Measurements from ENCODE around the gene NOP53.

Gene NOP53

DNA sequence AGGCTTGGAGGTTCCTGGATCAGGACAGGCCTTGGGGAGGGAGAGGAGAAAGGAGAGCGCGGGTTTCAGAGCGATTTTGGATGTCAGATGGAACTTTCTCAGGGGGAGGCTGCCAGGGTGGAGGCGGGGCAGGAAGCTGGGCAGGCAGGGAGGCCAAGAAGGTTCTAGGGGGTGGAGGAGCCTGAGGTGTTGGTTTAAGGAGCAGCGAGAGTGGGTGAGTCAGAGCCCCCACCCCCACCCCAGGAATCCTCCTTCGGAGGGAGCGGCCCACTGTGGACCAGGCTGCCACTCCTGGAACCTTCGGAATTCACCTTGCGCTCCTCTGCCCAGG lies 15.9 kb upstream of the NOP53 start (continued):
- TF ChIP-seq, protein P1, sequence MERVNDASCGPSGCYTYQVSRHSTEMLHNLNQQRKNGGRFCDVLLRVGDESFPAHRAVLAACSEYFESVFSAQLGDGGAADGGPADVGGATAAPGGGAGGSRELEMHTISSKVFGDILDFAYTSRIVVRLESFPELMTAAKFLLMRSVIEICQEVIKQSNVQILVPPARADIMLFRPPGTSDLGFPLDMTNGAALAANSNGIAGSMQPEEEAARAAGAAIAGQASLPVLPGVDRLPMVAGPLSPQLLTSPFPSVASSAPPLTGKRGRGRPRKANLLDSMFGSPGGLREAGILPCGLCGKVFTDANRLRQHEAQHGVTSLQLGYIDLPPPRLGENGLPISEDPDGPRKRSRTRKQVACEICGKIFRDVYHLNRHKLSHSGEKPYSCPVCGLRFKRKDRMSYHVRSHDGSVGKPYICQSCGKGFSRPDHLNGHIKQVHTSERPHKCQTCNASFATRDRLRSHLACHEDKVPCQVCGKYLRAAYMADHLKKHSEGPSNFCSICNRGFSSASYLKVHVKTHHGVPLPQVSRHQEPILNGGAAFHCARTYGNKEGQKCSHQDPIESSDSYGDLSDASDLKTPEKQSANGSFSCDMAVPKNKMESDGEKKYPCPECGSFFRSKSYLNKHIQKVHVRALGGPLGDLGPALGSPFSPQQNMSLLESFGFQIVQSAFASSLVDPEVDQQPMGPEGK (tag by site-specific recombination; IDR thresholded peaks at IDR 0.05) = peak; percentile 62; the same call in 1 of the 2 replicates
- TF ChIP-seq ZNF211 (tag by site-specific recombination; IDR thresholded peaks at IDR 0.05; ENCODE audit: low read depth) = no peak
- TF ChIP-seq SP7 (tag by site-specific recombination; IDR thresholded peaks at IDR 0.05) = peak; percentile 82
- no peak for TF ChIP-seq ZNF843 (tag by site-specific recombination; IDR thresholded peaks at IDR 0.05)
- TF ChIP-seq ZNF292 (tag by site-specific recombination; IDR thresholded peaks at IDR 0.05; ENCODE audit: borderline replicate concordance, low read depth) = no peak
- peak; percentile 44; the same call in 1 of the 2 replicates for TF ChIP-seq ZBTB21 (tag by site-specific recombination; IDR thresholded peaks at IDR 0.05)
- TF ChIP-seq MYNN (tag by site-specific recombination; IDR thresholded peaks at IDR 0.05; ENCODE audit: borderline replicate concordance) = no peak
- no peak for TF ChIP-seq ELK4 (IDR thresholded peaks at IDR 0.05; ENCODE audit: borderline replicate concordance, low read depth, low read length)
- TF ChIP-seq ZNF133 (tag by site-specific recombination; IDR thresholded peaks at IDR 0.05) = no peak
- TF ChIP-seq ZNF248 (tag by site-specific recombination; IDR thresholded peaks at IDR 0.05) = no peak
- peak; percentile 45; the same call in 1 of the 2 replicates for TF ChIP-seq KLF1 (tag by site-specific recombination; IDR thresholded peaks at IDR 0.05)
- TF ChIP-seq ZNF366 (tag by site-specific recombination; conservative IDR thresholded peaks at IDR 0.05) = no peak
- TF ChIP-seq ZNF514 (tag by site-specific recombination; IDR thresholded peaks at IDR 0.05) = no peak
- TF ChIP-seq IKZF3 (tag by site-specific recombination; IDR thresholded peaks at IDR 0.05) = no peak; the same call in 1 of the 2 replicates
- TF ChIP-seq ZNF335 (tag by site-specific recombination; conservative IDR thresholded peaks at IDR 0.05) = no peak
- TF ChIP-seq ZNF174 (tag by site-specific recombination; IDR thresholded peaks at IDR 0.05) = no peak
- peak; percentile 29; the same call in 1 of the 2 replicates for TF ChIP-seq ZNF660 (tag by site-specific recombination; IDR thresholded peaks at IDR 0.05)
- no peak for TF ChIP-seq PRDM6 (tag by site-specific recombination; IDR thresholded peaks at IDR 0.05)
- TF ChIP-seq MZF1 (tag by site-specific recombination; IDR thresholded peaks at IDR 0.05; ENCODE audit: borderline replicate concordance) = no peak
- TF ChIP-seq ZNF558 (tag by site-specific recombination; IDR thresholded peaks at IDR 0.05) = no peak
- no peak for TF ChIP-seq ZNF571 (tag by site-specific recombination; IDR thresholded peaks at IDR 0.05)
- no peak for TF ChIP-seq HIC1 (tag by site-specific recombination; IDR thresholded peaks at IDR 0.05)
- no peak for TF ChIP-seq RBAK (tag by site-specific recombination; IDR thresholded peaks at IDR 0.05)
- TF ChIP-seq PRDM2 (tag by site-specific recombination; IDR thresholded peaks at IDR 0.05; ENCODE audit: borderline replicate concordance) = no peak
- no peak; the same call in 1 of the 2 replicates for TF ChIP-seq ZNF394 (tag by site-specific recombination; IDR thresholded peaks at IDR 0.05; ENCODE audit: borderline replicate concordance)
